ENCODE data around the gene BTBD1.
A peak's percentile ranks its signal among the peaks of the same experiment; 100 is the strongest.

The BTBD1 gene

GRCh38 chr15:83063551-83063950 is 3.5 kb downstream of the BTBD1 start:
- Histone ChIP-seq H3K27ac (ENCODE audit: low read depth, low read length) (no peak overlapping the region), H3K36me3 (ENCODE audit: control insufficient read depth in 5 of 5, insufficient read depth in 5 of 5, low read length in 5 of 5) (peaks cover 0 to 3% (median 0%) of the 10 kb centered on the region in 5 donors), H3K4me1 (ENCODE audit: control insufficient read depth in 5 of 5, insufficient read depth in 5 of 5, low read length in 5 of 5) (peaks cover 9 to 51% (median 47%) of the 10 kb centered on the region in 5 donors), H3K9me3 (ENCODE audit: control insufficient read depth in 5 of 5, low read length in 5 of 5) (no peaks in the 10 kb centered on the region), H3K27me3 (ENCODE audit: control insufficient read depth in 5 of 5, insufficient read depth in 4 of 5, low read length in 5 of 5) (no peaks in the 10 kb centered on the region), H3K9ac (ENCODE audit: low read length in 5 of 5) (no peak overlapping the region), H3K4me3 (ENCODE audit: low read depth in 1 of 5, low read length in 5 of 5) (no peak overlapping the region)

GRCh38 chr15:83062768-83063180 is 4.3 kb downstream of the BTBD1 start:
- Histone ChIP-seq H3K27ac (ENCODE audit: low read depth, low read length) (no peak overlapping the region), H3K36me3 (ENCODE audit: control insufficient read depth in 5 of 5, insufficient read depth in 5 of 5, low read length in 5 of 5) (peaks cover 0 to 3% (median 0%) of the 10 kb centered on the region in 5 donors), H3K9me3 (ENCODE audit: control insufficient read depth in 5 of 5, low read length in 5 of 5) (no peaks in the 10 kb centered on the region), H3K4me3 (ENCODE audit: low read depth in 1 of 5, low read length in 5 of 5) (no peak overlapping the region), H3K4me1 (ENCODE audit: control insufficient read depth in 5 of 5, insufficient read depth in 5 of 5, low read length in 5 of 5) (peaks cover 9 to 52% (median 46%) of the 10 kb centered on the region in 5 donors), H3K27me3 (ENCODE audit: control insufficient read depth in 5 of 5, insufficient read depth in 4 of 5, low read length in 5 of 5) (no peaks in the 10 kb centered on the region), H3K9ac (ENCODE audit: low read length in 5 of 5) (no peak overlapping the region)

DNA sequence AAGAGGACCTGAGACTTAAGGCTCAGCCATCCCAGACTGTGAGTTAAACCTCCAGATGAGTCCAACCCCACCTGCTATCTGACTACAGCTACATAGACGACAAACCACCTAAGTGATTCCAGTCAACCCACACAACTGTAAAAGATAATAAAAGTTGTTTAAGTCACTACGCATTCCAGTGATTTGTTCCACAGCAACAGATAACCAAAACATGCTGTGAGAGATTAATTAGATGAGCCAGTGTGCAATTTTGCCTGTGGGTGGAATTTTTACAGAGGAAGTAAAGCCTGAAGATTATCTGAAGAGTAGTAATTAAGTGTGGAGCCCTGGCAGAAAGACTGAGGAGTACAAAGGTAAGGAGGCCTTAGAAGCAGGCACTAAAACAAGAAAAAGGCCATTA is 5.4 kb downstream of the BTBD1 start:
- no peaks in the 10 kb centered on the region for H3K9me3 ChIP-seq (ENCODE audit: control insufficient read depth in 5 of 5, low read length in 5 of 5)

GRCh38 chr15:83057696-83058376 is 9.2 kb downstream of the BTBD1 start:
- no peak overlapping the region for H3K9ac ChIP-seq (ENCODE audit: low read length in 5 of 5)
- no peaks in the 10 kb centered on the region for H3K9me3 ChIP-seq (ENCODE audit: control insufficient read depth in 5 of 5, low read length in 5 of 5)
- H3K4me3 ChIP-seq (ENCODE audit: low read depth in 1 of 5, low read length in 5 of 5), result no peak overlapping the region
- H3K4me1 ChIP-seq (ENCODE audit: control insufficient read depth in 5 of 5, insufficient read depth in 5 of 5, low read length in 5 of 5), result peaks cover 0 to 14% (median 12%) of the 10 kb centered on the region in 5 donors
- H3K36me3 ChIP-seq (ENCODE audit: control insufficient read depth in 5 of 5, insufficient read depth in 5 of 5, low read length in 5 of 5), result peaks cover 7 to 20% (median 16%) of the 10 kb centered on the region in 5 donors
- no peak overlapping the region for H3K27ac ChIP-seq (ENCODE audit: low read depth, low read length)
- H3K27me3 ChIP-seq (ENCODE audit: control insufficient read depth in 5 of 5, insufficient read depth in 4 of 5, low read length in 5 of 5), result no peaks in the 10 kb centered on the region

More for the DNA sequence above, 5.4 kb downstream of the BTBD1 start:
- Histone ChIP-seq H3K4me3 (ENCODE audit: low read depth in 1 of 5, low read length in 5 of 5) (no peak overlapping the region), H3K9ac (ENCODE audit: low read length in 5 of 5) (peak overlapping the region in 1 of 5 donors; percentile 7), H3K27ac (ENCODE audit: low read depth, low read length) (no peak overlapping the region), H3K4me1 (ENCODE audit: control insufficient read depth in 5 of 5, insufficient read depth in 5 of 5, low read length in 5 of 5) (peaks cover 6 to 48% (median 40%) of the 10 kb centered on the region in 5 donors), H3K27me3 (ENCODE audit: control insufficient read depth in 5 of 5, insufficient read depth in 4 of 5, low read length in 5 of 5) (no peaks in the 10 kb centered on the region), H3K36me3 (ENCODE audit: control insufficient read depth in 5 of 5, insufficient read depth in 5 of 5, low read length in 5 of 5) (peaks cover 0 to 4% (median 0%) of the 10 kb centered on the region in 5 donors)

DNA sequence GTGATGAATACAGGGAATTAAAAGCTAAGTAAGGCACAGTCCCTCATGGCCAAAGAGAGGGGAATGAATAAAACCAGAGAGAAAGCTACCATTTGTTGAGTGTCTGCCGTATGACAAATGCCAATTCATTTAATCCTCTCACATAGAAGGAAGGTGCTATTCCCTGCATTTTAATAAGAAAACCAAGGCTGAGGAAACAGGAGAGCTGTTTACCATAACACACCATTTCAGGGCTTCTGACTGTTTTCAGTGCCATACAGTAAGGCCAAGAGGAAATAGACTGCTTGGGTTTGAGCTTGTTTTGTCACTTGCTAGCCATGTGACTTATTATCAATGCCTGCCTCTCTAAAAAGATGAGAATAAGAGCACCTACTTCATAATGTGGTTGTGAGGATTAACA is 10.1 kb downstream of the BTBD1 start:
- no peak overlapping the region for H3K9ac ChIP-seq (ENCODE audit: low read length in 5 of 5)
- no peaks in the 10 kb centered on the region for H3K27me3 ChIP-seq (ENCODE audit: control insufficient read depth in 5 of 5, insufficient read depth in 4 of 5, low read length in 5 of 5)
- no peaks in the 10 kb centered on the region for H3K9me3 ChIP-seq (ENCODE audit: control insufficient read depth in 5 of 5, low read length in 5 of 5)
- H3K4me1 ChIP-seq (ENCODE audit: control insufficient read depth in 5 of 5, insufficient read depth in 5 of 5, low read length in 5 of 5), result peaks cover 0 to 8% (median 4%) of the 10 kb centered on the region in 5 donors
- no peak overlapping the region for H3K4me3 ChIP-seq (ENCODE audit: low read depth in 1 of 5, low read length in 5 of 5)
- no peak overlapping the region for H3K27ac ChIP-seq (ENCODE audit: low read depth, low read length)
- peaks cover 7 to 19% (median 18%) of the 10 kb centered on the region in 5 donors for H3K36me3 ChIP-seq (ENCODE audit: control insufficient read depth in 5 of 5, insufficient read depth in 5 of 5, low read length in 5 of 5)

- H3K27ac ChIP-seq (ENCODE audit: low read depth, low read length), result no peak overlapping the region
- H3K4me1 ChIP-seq (ENCODE audit: control insufficient read depth in 5 of 5, insufficient read depth in 5 of 5, low read length in 5 of 5), result peaks cover 0 to 3% (median 0%) of the 10 kb centered on the region in 5 donors
- H3K4me3 ChIP-seq (ENCODE audit: low read depth in 1 of 5, low read length in 5 of 5), result no peak overlapping the region
- H3K9me3 ChIP-seq (ENCODE audit: control insufficient read depth in 5 of 5, low read length in 5 of 5), result no peaks in the 10 kb centered on the region
- H3K27me3 ChIP-seq (ENCODE audit: control insufficient read depth in 5 of 5, insufficient read depth in 4 of 5, low read length in 5 of 5), result no peaks in the 10 kb centered on the region
- H3K9ac ChIP-seq (ENCODE audit: low read length in 5 of 5), result no peak overlapping the region
- peaks cover 15 to 34% (median 26%) of the 10 kb centered on the region in 5 donors for H3K36me3 ChIP-seq (ENCODE audit: control insufficient read depth in 5 of 5, insufficient read depth in 5 of 5, low read length in 5 of 5)
Observed at GRCh38 chr15:83053151-83053550, 13.9 kb downstream of the BTBD1 start.

DNA sequence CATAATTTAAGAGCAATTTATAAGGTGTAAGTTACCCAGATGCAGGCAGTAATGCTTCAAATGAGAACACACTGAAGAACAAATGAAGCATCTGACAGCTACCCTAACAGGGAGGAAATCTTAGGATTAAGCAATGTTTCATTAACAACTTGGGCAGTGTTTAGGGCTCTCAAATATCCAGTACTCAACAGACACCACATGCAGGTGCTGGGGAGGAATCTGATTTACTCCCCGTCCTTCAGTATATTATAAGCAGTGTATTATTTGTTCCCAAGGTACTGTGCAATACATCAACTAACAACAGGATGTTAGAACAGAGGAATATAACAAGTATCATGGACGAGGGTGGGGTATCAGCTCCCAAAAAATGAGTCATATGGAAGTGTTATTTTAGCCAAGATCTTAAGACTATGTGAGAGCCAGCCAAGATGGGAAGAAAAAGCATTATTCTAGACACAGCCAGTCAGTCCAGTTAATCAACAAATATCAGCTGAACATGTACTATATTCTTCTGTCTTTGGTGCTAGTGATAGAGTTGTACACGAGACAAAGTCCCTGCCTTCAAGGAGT is 20.4 kb downstream of the BTBD1 start:
- H3K4me1 ChIP-seq (ENCODE audit: control insufficient read depth in 5 of 5, insufficient read depth in 5 of 5, low read length in 5 of 5), result peaks cover 0 to 4% (median 0%) of the 10 kb centered on the region in 5 donors

DNA sequence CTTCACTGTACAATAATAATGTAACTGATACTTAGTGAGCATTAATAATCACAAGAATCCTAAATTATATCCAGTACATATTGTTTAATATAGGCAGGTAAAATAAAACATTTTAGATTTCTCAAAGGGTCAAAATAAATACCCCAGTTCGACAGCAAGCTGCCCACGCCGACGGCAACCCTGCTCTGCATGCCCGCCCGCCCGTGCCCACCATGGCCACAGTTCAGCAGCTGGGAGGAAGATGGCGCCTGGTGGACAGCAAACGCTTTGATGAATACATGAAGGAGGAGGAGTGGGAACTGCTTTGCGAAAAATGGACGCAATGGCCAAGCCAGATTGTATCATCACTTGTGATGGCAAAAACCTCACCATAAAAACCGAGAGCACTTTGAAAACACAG is 22.9 kb downstream of the BTBD1 start:
- H3K27ac ChIP-seq (ENCODE audit: low read depth, low read length), result no peak overlapping the region
- no peak overlapping the region for H3K4me3 ChIP-seq (ENCODE audit: low read depth in 1 of 5, low read length in 5 of 5)
- no peak overlapping the region for H3K9ac ChIP-seq (ENCODE audit: low read length in 5 of 5)
- H3K4me1 ChIP-seq (ENCODE audit: control insufficient read depth in 5 of 5, insufficient read depth in 5 of 5, low read length in 5 of 5), result peaks cover 0 to 4% (median 0%) of the 10 kb centered on the region in 5 donors
- no peaks in the 10 kb centered on the region for H3K9me3 ChIP-seq (ENCODE audit: control insufficient read depth in 5 of 5, low read length in 5 of 5)
- peaks cover 23 to 71% (median 43%) of the 10 kb centered on the region in 5 donors for H3K36me3 ChIP-seq (ENCODE audit: control insufficient read depth in 5 of 5, insufficient read depth in 5 of 5, low read length in 5 of 5)
- H3K27me3 ChIP-seq (ENCODE audit: control insufficient read depth in 5 of 5, insufficient read depth in 4 of 5, low read length in 5 of 5), result no peaks in the 10 kb centered on the region

More for the DNA sequence above, 20.4 kb downstream of the BTBD1 start:
- no peaks in the 10 kb centered on the region for H3K9me3 ChIP-seq (ENCODE audit: control insufficient read depth in 5 of 5, low read length in 5 of 5)
- H3K9ac ChIP-seq (ENCODE audit: low read length in 5 of 5), result no peak overlapping the region
- H3K27ac ChIP-seq (ENCODE audit: low read depth, low read length), result no peak overlapping the region
- H3K27me3 ChIP-seq (ENCODE audit: control insufficient read depth in 5 of 5, insufficient read depth in 4 of 5, low read length in 5 of 5), result no peaks in the 10 kb centered on the region
- H3K4me3 ChIP-seq (ENCODE audit: low read depth in 1 of 5, low read length in 5 of 5), result no peak overlapping the region
- H3K36me3 ChIP-seq (ENCODE audit: control insufficient read depth in 5 of 5, insufficient read depth in 5 of 5, low read length in 5 of 5), result peaks cover 19 to 47% (median 32%) of the 10 kb centered on the region in 5 donors

- H3K4me1 ChIP-seq (ENCODE audit: control insufficient read depth in 5 of 5, insufficient read depth in 5 of 5, low read length in 5 of 5), result no peaks in the 10 kb centered on the region
- H3K4me3 ChIP-seq (ENCODE audit: low read depth in 1 of 5, low read length in 5 of 5), result no peak overlapping the region
- no peak overlapping the region for H3K9ac ChIP-seq (ENCODE audit: low read length in 5 of 5)
- H3K27me3 ChIP-seq (ENCODE audit: control insufficient read depth in 5 of 5, insufficient read depth in 4 of 5, low read length in 5 of 5), result no peaks in the 10 kb centered on the region
- no peak overlapping the region for H3K27ac ChIP-seq (ENCODE audit: low read depth, low read length)
- peaks cover 0 to 4% (median 0%) of the 10 kb centered on the region in 5 donors for H3K9me3 ChIP-seq (ENCODE audit: control insufficient read depth in 5 of 5, low read length in 5 of 5)
- peaks cover 10 to 44% (median 28%) of the 10 kb centered on the region in 5 donors for H3K36me3 ChIP-seq (ENCODE audit: control insufficient read depth in 5 of 5, insufficient read depth in 5 of 5, low read length in 5 of 5)
Observed at GRCh38 chr15:83039206-83039605, 27.8 kb downstream of the BTBD1 start.

- H3K36me3 ChIP-seq (ENCODE audit: control insufficient read depth in 5 of 5, insufficient read depth in 5 of 5, low read length in 5 of 5), result peaks cover 10 to 29% (median 17%) of the 10 kb centered on the region in 5 donors
- H3K9me3 ChIP-seq (ENCODE audit: control insufficient read depth in 5 of 5, low read length in 5 of 5), result peaks cover 0 to 4% (median 0%) of the 10 kb centered on the region in 5 donors
- no peak overlapping the region for H3K27ac ChIP-seq (ENCODE audit: low read depth, low read length)
- H3K4me1 ChIP-seq (ENCODE audit: control insufficient read depth in 5 of 5, insufficient read depth in 5 of 5, low read length in 5 of 5), result no peaks in the 10 kb centered on the region
- no peak overlapping the region for H3K9ac ChIP-seq (ENCODE audit: low read length in 5 of 5)
- H3K4me3 ChIP-seq (ENCODE audit: low read depth in 1 of 5, low read length in 5 of 5), result no peak overlapping the region
- H3K27me3 ChIP-seq (ENCODE audit: control insufficient read depth in 5 of 5, insufficient read depth in 4 of 5, low read length in 5 of 5), result no peaks in the 10 kb centered on the region
Observed at GRCh38 chr15:83036253-83036652, 30.8 kb downstream of the BTBD1 start.
